Fibroblast of peridontal ligament (primary cell): ENCODE data around the gene CCDC74A.
"Not testable (repeated sequence)": the region's sequence is repeated elsewhere in the genome, so short reads cannot be mapped to it uniquely, and the experiment has no call there.

Experiments
- DNase-seq: peaks from one replicate; pipeline ENCODE4 v3.0.0-alpha.2; 2010; ENCODE audit errors: extremely low read depth

Gene CCDC74A

DNA sequence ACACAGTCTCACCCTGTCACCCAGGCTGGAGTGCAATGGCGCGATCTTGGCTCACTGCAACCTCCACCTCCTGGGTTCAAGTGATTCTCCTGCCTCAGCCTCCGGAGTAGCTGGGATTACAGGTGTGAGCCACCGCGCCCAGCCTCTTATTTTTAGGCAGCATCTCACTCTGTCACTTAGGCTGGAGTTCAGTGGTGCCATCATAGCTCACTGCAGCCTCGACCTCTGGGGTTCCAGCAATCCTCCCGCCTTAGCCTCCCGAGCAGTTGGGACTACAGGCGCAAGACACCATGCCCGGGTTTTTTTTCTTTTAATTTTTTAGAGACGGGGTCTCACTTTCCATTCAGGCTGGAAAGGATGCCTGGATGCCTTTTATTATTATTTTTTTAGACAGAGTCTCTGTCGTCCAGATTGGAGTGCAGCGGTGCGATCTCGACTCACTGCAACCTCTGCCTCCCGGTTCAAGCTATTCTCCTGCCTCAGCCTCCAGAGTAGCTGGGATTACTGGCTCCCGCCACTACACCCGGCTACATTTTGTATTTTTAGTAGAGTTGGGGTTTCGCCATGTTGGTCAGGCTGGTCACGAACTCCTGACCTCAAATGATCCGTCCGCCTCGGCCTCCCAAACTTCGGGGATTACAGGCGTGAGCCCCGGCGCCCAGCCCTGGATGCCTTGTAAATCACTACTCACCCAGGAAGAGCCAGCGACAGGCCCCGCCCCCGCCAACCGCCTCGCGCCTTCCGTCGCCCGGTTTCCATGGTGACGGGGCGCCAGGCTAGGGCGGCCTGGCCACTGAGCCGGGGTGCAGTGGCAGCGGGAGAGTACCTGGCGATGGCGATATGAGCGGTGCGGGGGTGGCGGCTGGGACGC, at the start of gene CCDC74A:
Gene CCDC74A (plus strand): TSS at position 758 of the 871 bp plus-strand sequence. CDS start 83 bp downstream, at position 841.
- DNase-seq: peak; percentile 40

DNA sequence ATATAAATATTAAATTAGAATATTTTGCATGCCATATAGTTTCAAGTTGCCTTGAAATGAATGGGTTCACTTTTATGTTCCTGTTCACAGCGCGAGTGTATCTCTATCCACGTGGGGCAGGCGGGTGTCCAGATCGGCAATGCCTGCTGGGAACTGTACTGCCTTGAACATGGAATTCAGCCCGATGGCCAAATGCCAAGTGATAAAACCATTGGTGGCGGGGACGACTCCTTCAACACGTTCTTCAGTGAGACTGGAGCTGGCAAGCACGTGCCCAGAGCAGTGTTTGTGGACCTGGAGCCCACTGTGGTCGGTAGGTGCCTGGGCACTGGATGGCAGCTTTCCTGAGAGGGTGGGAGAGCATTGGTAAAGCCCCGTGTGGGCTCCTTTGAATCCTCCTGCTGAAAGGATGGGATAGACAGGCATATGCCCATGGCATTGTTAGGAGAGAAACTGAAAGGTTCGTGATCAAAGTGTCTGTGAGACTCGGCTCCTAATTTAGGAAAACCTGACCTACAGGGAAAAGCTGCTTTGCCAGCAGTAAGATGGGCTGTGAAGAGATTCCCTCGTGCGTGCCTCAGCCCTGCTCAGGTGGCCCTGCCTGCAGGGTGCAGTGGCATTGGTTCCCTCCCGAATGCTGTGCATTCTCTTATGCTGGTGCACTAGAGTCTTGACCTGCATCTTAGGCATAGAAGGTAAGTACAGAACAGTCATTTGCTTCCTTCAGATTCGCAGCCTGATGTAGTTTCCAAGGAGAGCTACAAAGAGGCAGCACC, 49.4 kb upstream of the CCDC74A start:
- DNase-seq: not testable (repeated sequence)

DNA sequence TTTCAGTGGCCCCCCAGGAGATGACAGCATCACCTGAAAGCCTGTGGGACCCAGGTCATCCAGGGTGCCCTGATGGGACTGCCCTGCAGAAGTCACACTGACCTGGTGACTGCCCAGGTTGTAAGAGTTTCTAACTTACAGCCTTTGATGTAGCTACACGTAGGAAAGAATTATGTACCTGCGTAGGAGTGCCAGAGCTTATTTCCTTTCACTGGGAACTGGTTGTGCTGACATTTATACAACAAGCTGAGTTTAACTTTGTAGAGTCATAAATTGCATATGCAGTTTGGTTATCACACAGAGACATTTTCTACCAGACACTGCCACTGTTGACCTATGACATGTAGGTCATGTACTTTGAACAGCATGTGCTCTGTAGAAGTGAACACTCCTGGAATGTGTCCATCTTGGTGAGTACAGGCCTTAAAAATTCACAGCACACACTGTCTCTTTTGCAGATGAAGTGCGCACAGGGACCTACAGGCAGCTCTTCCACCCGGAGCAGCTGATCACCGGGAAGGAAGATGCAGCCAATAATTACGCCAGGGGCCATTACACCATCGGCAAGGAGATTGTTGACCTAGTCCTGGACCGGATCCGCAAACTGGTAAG, 48.7 kb upstream of the CCDC74A start:
- DNase-seq: not testable (repeated sequence)

DNA sequence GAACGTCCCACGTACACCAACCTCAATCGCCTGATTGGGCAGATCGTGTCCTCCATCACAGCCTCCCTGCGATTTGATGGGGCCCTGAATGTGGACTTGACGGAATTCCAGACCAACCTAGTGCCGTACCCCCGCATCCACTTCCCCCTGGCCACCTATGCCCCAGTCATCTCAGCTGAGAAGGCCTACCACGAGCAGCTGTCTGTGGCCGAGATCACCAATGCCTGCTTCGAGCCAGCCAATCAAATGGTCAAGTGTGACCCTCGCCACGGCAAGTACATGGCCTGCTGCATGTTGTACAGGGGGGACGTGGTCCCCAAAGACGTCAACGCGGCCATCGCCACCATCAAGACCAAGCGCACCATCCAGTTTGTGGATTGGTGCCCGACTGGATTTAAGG, 47.3 kb upstream of the CCDC74A start:
- not testable (repeated sequence) for DNase-seq

DNA sequence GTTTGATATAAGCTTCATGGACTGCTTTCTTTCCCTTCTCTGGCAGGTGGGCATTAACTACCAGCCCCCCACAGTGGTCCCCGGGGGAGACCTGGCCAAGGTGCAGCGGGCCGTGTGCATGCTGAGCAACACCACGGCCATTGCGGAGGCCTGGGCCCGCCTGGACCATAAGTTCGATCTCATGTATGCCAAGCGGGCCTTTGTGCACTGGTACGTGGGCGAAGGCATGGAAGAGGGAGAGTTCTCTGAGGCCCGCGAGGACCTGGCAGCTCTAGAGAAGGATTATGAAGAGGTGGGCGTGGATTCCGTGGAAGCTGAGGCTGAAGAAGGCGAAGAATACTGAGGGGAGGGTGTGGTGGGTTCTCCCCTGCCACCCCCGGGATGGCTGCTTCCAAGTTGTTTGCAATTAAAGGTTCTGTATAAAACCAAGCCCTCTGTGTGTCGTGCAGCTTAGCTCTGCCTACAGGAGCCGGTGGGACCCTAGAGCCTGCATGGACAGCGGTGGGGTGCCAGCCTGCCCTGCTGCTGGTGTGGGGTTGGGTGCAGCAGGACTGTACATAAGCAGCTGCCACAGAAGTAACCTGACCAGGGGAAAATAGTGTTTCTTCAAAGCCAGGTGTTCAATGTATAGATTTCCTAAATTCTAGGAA, 45.1 kb upstream of the CCDC74A start:
- DNase-seq: not testable (repeated sequence)

DNA sequence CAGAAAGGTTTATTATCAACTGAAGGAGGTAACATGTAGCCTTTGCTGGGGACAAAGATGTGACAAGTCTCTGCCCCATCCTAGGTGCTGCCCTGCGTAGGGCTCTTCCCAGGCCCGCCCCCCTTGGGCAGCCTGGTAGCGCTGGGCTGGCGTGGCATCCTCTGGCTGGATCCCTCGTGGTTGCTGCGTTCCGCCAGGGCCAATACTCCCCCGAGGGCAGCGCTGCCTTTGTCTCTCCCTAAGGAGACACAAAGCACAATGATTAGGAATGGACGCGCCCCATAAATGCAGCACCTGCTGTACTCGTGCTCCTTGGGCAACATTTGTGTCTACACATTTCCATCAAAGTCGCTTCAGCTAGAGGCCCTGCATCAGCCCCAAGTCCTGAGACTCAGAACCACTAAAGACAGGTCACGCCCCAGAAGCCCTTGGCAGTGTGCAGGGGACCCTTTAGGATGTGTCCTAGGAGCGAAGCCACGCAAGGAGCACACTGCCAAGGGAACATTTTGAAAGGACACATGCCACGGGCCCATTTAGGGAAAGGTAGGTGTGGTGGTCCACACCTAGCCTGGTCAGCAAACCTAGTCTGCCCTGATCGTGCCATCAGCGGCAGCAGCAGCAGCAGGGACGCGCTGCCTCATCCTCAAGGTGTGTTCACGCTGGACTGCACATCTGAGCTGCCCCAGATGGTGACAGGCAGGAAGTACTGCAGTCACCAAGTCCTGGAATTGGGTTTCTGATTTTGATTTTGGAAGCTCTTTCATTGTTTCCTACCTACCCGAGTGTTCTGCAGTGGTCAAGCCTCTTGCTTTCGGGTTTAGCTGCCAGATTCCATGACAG, 43.5 kb upstream of the CCDC74A start:
- not testable (repeated sequence) for DNase-seq

DNA sequence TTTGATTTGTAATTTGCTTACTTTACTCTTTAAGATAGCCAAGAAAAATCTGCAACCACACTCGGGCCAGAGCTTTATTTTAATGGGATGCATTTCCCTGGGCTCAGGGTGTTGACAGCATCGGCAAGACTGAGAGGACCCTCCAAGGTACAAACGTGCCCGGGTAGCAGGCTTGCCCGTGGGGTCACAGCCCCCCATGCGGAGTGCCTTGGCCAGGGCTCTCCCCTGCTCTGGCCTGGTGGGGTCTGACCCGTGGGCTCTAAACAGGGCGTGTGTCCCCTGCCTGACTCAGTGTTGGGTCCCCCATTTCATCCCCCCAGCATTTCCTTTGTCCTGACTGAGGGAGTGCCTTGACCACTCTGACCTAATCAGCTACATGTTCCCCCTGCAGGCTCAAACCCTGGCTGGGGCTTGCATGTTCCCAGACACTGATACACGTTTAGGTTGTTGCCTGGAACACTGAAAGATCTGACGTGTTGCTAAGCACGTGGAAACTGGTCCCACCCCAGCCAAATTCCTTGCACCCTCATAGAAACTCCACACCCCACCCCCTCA, 42.7 kb upstream of the CCDC74A start:
- not testable (repeated sequence) for DNase-seq

DNA sequence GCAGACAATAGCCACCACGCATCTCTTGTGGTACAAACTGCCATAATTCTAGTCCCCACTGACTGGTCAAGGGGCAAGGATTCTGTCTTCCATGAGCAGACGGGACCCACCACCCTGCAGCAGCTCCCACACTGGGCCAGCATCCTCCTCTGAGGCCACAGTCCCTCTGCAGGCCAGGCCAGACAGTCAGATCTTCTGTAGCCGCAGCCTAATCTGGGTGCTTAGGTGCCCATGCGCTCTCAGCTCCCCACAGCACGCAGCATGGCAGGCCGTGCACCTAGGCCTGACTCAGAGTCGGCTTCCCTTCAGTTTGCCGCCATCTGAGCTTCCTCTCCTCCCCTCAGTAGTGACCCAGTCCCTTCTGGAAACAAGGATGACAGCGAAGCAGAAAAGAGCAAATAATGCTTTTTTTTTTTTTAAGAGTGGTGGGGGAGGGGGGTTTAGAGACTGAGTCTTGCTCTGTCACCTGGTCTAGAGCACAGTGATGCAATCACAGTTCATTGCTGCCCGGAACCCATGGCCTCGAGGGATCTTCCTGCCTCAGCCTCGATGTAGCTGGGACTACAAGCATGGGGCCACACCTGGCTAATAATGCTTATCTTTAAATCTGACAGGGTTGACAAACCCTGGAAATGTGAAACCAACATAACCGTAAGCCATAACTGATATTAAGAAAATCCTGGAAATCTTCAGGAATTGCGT, 41.3 kb upstream of the CCDC74A start:
- DNase-seq: not testable (repeated sequence)

DNA sequence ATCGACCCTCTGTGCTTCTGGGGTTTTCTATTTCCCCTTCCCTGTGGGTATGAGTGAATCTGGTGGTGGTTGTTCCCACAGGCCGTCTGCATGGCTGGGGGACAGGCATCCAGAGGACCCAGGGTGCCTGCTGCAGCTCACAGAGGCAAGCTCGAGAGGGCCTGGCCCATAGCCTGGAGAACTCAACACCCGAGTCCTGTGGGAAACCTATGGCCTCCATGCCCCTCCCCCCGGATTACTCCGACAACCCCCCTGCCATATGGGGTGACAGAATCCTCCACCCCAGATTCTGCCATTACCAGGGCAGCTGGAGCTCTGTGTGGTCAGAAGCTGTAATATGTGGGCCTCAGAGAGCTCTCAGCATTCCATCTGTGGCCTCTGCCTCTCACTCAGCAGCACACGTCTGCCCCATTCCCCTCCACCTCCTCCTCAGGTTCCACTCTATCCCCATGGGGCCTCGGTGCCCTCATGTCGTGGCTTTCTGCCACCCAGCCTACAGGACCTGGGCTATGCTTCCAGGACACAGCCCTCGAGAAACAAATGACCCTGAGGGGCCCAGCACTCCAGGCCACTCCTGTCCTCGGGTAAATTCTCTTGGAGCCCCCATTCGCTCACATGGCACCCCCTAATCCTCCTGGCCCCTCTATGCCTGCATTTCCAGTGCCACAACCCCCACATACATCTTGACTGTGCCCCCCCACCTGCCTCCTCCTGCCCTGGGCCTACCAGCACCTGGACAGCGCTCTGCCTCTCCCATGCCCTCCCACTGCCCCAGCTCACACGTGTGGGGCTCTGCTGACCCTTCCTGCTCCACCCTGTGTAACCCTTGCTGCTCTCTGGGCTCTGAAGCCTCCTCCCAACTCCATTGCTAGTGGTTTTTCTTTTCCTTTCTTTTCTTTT, 39.1 kb upstream of the CCDC74A start:
- DNase-seq: no peak

DNA sequence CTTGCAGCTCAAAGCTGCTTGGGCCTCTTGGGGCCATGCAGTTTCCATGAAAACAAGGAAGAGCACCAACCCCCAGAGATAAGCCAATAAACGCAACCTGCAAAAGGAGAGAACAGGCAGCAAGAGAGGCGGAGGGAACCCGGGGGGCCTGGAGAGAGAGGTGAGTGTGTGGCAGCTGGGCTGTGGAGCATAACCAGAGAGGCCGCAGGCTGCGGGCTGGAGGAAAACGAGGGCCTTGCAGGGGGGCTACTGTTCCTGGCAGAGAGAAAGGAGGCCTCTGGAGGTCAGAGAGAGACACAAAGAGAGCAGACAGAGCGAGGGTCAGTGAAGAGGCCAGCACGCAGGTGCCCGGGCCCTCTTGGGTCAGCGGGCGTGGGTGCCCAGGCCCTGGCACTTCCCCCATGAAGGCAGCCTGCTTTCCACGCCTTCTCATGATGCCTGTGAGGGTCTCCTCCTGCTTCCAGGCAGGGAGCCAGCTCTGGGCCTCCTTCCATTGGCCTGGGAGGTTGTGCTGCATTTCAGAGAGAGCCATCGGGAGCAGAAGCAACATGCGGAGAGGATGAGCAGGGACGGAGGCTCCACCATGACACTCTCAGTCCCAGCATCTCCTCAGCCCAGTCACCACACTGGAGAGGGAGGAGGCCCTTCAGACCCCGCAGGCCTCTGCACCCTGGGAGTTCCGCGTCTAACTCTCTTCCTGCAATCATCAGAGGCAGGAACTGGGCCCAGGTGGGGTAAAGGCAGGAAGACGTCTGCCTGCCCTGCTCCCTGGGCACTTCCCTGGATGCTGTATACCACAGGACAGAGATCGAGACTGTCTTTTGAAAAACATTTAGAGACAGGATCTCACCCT, 36.8 kb upstream of the CCDC74A start:
- peak; percentile 5 for DNase-seq

DNA sequence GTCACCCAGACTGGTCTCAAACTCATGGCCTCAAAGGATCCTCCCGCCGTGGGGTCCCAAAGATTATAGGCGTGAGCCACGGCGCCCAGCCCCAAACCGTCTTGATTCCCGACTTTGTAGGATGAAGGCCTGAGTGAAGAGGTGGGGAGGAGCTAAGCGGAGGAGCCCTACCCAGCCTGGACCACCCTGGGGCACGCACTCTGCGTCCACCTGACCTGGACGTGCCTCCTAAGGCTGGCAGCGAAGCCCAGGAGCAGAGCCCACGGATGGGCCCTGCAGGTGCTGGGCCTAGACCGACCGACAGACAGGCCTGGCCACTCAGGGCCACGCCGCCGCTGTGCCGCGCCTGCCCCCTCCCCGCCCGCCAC, 36.2 kb upstream of the CCDC74A start:
- DNase-seq: peak; percentile 6

DNA sequence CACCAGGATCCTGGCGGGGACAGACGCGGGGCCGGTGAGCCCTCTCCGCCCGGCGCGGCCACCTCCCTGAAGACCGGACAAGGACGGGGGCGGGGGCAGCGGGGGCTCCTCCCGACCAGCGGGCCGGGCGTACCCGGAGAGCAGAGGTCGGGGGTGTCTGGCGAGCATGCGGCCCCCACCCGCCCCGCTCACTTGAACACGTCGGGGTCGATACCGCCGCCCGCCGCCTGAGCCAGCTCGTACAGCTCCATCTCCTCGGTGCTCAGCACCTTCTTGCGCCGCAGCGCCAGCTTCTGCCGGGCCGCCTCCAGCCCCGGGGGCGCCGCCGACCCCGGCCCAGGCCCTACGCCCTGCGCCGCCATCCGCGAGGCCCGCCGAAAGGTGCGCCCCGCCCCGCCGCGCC, 35.7 kb upstream of the CCDC74A start, which contains the start of gene MZT2A:
Gene MZT2A (minus strand): TSS at position 383 of the 403 bp plus-strand sequence. CDS start 21 bp downstream, at position 362.
- peak; percentile 1 for DNase-seq

DNA sequence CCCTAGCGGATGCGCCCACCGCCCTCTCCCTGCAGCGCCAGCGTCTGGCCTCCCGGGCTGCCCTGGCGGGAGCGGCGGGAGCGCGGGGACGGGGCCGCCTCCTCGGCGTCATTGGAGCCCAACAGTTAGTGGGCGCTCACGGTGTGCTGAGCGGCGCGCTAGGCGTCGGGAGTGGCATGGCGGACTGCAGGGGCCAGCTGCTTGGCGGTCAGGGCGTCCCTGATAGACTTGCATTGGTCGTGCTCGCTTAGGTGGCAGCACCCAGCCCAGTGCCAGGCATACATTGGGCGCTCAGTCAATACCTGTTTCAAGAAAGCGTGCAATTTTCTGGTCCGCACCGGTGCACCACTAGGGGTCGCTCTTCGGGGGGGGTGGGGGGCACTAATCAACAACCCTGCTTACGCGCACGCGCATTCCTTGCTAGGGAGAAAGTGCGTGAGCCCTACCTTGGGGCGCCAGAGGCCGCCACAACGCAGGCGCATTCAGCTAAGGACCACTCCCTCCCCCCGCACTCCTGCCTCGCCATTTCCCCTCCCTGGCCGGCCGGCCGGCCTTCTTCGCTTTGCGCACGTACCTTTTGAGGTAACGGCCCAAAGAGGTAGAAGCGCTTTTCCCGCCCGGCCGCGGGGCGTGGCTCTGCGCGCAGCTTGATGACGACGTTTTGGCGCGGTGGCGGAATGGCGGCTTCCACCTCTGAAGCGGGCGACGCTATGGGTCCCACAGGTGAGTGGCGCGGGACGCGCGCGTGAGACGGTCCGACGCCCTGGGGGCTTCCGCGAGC, 35.1 kb upstream of the CCDC74A start:
- DNase-seq: peak; percentile 91

DNA sequence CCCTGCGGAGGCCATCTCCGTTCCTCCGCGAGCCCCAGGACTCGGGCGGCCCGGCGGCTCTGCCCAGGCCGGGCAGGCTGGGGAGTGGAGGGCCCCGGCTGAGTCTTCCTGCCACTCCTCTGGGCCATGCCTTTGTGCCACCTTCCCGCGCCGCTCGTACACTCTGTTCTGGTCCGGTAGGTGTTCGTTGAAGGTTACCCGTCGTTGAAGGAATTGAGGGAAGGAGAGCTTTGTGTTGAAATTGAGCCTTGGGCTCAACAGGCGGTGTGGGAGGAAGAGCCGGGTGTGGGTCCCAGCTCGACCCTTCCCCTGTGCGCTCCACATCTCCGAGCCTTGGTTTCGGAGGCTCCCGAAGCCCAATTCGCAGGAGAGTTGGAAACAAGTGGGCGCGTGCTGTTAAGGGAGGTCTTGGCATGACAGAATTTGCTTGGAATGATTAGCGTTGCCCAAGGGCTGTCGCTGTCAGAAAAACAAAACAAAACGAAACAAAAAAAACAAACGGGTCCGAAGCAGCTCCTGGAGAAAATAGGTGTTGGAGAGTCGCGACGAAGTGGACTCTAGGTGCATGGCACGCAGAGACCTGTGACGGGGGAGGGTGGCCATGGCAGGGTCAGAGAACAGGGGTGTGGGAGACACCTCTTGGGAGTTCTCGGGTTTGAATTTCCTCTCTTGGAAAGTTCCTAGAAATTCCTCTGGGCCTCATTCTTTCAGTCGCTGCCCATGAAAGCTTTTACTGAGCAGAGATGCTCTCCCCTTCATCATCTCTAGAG, 34.3 kb upstream of the CCDC74A start:
- peak; percentile 4 for DNase-seq

DNA sequence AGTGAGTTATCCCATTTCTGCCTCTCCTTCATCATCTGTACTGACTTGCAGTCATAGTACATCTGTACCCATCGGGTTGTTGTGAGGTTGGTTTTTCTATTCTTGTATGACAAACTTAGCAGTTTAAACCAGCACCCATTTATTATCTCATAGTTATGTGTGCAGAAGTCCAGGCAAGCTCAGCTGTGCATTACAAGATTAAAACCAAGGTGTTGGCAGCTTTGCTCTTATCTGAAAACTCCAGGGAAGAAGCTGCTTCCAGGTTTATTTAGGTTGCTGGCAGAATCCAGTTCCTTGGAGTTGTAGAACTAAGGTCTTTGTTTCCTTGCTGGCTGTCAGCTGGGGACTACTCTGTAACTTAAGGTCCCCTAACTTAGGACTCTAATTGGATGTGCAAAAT, 32.2 kb upstream of the CCDC74A start:
- not testable (repeated sequence) for DNase-seq

DNA sequence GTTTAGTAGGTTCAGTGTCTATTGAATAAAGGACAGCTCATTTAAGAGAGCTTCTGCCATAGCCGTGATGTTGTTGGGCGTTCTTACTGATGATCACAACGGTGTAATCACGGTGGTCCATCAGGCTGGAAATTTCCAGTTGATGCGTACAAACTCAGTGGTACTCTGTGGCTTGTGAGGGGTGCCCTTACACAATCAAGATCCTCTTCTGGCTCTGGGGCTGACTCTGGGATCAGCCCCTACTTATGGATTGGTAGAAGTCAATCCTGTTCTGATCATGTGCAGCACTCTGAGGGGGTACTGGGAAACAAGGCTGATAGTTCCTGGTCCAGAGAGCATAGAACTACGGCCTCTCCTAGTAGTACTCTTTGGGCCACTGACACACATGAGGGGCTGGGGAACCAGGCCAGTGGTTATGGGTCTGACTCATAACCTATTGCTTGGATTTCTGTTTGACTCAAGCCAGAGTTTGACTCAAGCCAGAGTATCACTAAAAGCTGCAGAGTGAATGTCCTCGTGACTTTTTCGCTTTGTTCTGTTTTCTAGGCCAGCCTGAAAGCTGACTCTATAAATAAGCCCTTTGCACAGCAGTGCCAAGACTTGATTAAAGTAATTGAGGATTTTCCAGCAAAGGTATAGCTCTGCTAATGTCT, 29.2 kb upstream of the CCDC74A start:
- DNase-seq: peak; percentile 80
